GM19438 (cell line): Measurements from ENCODE around the gene SPRR2G.
"Not testable (repeated sequence)": the region's sequence is repeated elsewhere in the genome, so short reads cannot be mapped to it uniquely, and the experiment has no call there.

ENCODE experiments used
- ATAC-seq: cut with Tn5 transposase; IDR thresholded peaks from one replicate; pipeline ENCODE4 v1.9.1; 2021; ENCODE audit warnings: low read depth; ENCODE audit not compliant: unreplicated experiment

The SPRR2G gene

DNA sequence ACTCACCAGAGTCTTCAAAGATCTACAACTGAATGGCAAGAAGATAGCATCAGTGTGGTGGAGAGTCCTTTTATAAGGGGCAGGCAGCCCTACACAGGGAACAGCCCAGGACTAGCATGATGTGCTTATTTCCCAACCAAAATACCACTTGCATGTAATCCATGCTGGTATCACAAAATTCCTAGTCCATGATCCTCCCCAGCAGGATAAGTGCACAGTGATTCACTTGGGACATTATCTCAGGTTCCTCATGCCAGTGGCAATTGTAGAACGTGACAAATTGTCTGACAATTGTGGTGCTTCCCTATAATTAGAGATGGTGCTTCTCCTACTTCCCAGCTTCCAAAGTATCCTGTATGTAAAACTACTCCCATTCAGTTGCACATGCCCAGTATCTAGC is at the start of gene SPRR2G:
SPRR2G (minus strand) TSS at position 45 of the 400 bp plus-strand sequence. CDS start 780 bp downstream, outside the sequence.
- no peak for ATAC-seq

DNA sequence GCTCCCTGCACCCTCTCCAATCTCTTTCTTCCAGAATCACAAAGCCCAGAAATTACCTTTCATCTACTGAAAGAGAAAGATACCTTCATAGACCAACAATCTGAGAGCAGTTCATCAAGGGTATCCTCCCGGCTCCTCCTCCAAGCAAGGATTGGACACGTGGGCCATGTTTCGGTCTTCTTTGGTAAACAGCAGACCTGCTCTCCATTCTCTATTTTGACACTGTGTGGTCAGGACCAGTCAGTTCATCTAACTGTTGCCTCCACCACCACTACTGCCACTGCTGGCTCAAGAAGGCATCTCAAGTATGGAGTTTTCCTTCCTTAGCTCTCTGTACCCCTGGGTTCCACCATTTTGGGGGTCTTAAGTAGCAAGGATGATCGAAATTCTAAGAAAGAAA is 44.5 kb upstream of the SPRR2G start:
- no peak for ATAC-seq

GRCh38 chr1:153194331-153195050 is 43.8 kb upstream of the SPRR2G start:
- no peak for ATAC-seq

DNA sequence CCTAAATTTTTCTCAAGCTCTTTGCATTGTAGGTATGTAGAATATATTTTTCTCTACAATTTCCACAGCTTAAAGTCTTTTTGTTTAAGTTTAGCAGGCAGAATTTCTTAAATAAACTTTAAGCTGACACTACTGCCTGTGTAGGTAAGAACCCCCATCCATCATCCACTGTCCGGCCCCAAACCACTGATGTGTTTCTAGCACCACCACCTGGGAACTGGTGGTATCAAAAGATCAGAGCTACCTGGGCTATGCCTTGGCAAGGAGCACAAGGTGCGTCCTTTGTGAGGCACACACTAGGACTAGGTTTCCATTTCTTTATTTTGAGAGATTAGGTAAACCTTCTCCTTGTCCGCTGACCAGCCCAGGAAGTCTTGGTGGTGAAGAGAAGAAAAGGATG is 42.0 kb upstream of the SPRR2G start:
- ATAC-seq: no peak

- ATAC-seq: no peak
Measured at GRCh38 chr1:153190373-153190772, 39.7 kb upstream of the SPRR2G start.

DNA sequence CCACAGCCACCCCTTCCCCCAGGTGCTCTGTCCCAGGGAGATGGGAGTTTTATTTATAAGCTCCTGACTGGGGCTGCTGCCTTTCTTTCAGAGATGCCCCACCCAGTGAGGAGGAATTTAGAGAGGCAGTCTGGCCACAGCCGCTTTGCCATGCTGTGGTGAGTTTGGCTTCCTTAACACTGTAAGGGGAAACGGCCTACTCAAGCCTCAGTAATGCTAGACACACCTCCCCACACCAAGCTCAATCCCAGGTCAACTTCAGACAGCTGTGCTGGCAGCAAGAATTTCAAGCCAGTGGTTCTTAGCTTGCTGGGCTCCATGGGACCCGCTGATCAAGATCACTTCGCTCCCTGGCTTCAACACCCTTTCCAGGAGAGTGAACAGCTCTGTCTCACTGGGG is 37.6 kb upstream of the SPRR2G start:
- ATAC-seq: not testable (repeated sequence)

GRCh38 chr1:153180556-153180955 is 29.9 kb upstream of the SPRR2G start:
- ATAC-seq: no peak

GRCh38 chr1:153178922-153179321 is 28.2 kb upstream of the SPRR2G start:
- no peak for ATAC-seq

- ATAC-seq: no peak
Measured at GRCh38 chr1:153174624-153175023, 23.9 kb upstream of the SPRR2G start.

DNA sequence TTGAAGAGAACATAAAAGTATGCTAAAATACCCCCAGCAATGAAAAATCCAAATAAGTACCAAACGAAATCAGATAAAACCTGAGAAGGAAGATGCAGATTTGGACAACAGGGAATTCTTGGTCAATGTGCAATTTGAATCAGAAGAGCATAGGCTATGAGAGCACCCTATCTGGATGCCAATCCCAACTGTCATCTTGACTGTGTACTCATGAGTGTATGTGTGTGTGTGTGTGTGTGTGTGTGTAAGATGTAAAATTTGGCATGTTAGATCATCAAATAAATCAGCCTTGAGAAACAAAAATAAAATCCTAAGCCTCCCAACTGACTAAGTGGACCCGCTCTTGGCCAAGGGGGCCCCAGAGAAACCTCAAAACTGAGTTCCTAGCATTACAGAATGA is 18.0 kb upstream of the SPRR2G start:
- ATAC-seq: no peak

- ATAC-seq: no peak
Measured at GRCh38 chr1:153155541-153155940, 4.9 kb upstream of the SPRR2G start.

GRCh38 chr1:153152481-153152880 is 1.8 kb upstream of the SPRR2G start:
- no peak for ATAC-seq

DNA sequence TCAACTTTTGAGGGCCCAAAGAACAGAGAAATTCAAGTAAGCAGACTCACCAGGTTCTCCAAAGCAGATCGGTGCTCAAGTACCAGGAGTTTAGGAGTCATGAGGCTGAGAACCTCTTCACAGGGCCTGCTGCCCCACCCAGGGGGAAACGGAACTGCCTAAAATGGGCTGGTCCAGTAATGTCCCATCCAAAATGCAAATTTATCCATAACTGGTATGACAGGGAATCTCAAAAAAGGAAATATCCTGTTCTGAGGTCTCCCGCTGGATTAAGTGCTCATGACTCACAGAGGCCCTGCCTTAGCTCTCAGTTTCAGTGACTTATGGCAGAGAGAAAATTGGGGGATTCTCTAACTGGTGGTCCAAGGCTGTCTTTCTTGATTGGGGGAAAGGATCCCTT is 9.3 kb downstream of the SPRR2G start:
- ATAC-seq: no peak

DNA sequence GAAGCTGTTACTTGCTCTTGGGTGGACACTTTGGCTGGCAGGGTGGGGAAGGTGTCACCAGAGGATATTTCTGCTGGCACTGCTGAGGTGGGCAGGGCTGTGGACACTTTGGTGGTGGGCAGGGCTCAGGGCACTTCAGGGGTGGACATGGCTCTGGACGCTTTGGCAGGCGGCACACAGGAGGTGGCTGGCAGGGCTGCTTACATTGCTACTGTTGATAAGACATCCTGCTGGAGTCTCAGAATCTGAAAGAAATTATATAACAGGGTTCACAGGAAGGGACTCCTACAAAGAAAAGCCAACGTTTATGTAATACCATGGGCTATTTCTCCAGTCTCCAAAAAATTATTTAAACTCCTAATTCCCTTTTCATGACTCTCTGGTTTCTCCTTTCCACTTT is 10.2 kb downstream of the SPRR2G start:
- ATAC-seq: no peak

GRCh38 chr1:153133743-153134142 is 16.9 kb downstream of the SPRR2G start:
- ATAC-seq: no peak

DNA sequence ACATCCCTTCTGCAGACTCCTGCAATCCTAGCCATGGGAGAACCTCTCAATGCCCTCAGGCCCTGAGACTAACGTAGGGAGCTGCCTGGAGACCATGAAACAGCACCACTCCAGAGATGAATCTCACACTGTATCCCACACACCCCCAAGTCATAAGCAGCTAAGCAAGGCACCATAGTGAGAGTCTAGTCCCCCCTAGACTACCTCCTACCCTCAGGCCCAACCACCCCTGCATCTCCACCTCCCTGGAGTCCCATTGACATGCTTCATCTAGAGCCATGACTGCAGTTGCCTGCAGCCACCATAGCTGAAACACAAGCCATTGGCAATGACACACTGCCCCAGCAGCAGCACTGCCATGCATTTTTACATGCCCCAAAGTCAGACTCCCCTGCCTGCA is 17.4 kb downstream of the SPRR2G start:
- ATAC-seq: no peak

- ATAC-seq: not testable (repeated sequence)
Measured at GRCh38 chr1:153128688-153129087, 22.0 kb downstream of the SPRR2G start.

GRCh38 chr1:153127296-153127695 is 23.4 kb downstream of the SPRR2G start:
- no peak for ATAC-seq

GRCh38 chr1:153125536-153125935 is 25.2 kb downstream of the SPRR2G start:
- ATAC-seq: no peak

- not testable (repeated sequence) for ATAC-seq
Measured at GRCh38 chr1:153123793-153124192, 26.9 kb downstream of the SPRR2G start.

GRCh38 chr1:153122831-153123421 is 27.8 kb downstream of the SPRR2G start:
- ATAC-seq: no peak

DNA sequence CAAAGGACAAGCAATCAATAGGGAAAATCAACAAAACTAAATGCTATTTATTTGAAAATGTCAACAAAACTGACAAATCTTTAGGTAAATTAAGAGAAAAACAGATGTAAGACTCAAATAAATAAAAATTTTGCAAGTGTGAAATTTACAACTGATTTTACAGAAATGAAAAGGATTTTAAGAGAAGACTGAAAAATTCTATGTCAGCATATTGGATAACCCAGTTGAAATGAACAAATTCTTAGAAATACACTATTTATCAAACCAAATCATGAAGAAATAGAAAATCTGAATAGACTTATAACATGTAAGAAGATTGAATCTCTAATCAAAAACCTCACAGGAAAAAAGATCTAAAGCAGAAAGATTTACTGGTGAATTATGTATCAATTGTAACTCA is 29.7 kb downstream of the SPRR2G start:
- ATAC-seq: no peak
